Measurements from ENCODE around the gene MACF1. TPM values are rescaled to one million over a fixed set of nuclear protein-coding genes. Genes with fewer than 3 reads are reported as not detected.

MACF1 gene
- total RNA-seq, 1 experiment from 2014 or later = 190 TPM

DNA sequence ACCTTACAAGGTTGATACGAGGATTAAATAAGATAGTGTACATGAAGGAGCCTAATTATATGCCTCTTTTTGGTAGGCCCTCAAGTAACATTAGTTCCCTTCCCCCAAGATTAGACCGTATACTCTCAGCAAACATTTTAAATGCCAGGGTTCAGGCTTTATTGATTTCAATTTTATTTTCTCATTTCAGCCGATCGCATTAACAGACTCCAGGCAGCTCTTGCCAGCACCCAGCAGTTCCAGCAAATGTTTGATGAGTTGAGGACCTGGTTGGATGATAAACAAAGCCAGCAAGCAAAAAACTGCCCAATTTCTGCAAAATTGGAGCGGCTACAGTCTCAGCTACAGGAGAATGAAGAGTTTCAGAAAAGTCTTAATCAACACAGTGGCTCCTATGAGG, 182.5 kb downstream of the MACF1 start:
- no peak overlapping the region for H3K9ac ChIP-seq (ENCODE audit: extremely low read depth, insufficient read length, low read length)
- H3K4ac ChIP-seq (ENCODE audit: low read depth, low read length) = no peak overlapping the region
- no peak overlapping the region for H3K18ac ChIP-seq (ENCODE audit: insufficient read length, low read depth, low read length)
- no peaks in the 10 kb centered on the region; the same call in 1 of the 2 replicates for H3K79me2 ChIP-seq (ENCODE audit: insufficient read depth, low read length)
- H4K91ac ChIP-seq (ENCODE audit: insufficient read length, low read depth, low read length) = no peak overlapping the region
- Mint-ChIP-seq H3K27me3 (ENCODE audit: low read depth) (no peaks in the 10 kb centered on the region), H3K4me1 (peaks cover 9 to 10% of the 10 kb centered on the region in 2 experiments), H3K9me3 (no peaks in the 10 kb centered on the region), H3K36me3 (ENCODE audit: insufficient read depth in 1 of 3, low read depth in 3 of 3) (peaks cover 34 to 84% (median 65%) of the 10 kb centered on the region in 3 experiments; a peak in 6 of 7 replicates), H3K4me3 (no peak overlapping the region), H3K27ac (no peak overlapping the region; a peak in 1 of 7 replicates)
- no peaks in the 10 kb centered on the region for H3K9me3 ChIP-seq (ENCODE audit: control insufficient read depth, low read depth, low read length)
- peaks cover 3% of the 10 kb centered on the region; the same call in 1 of the 2 replicates for H3K4me1 ChIP-seq (ENCODE audit: insufficient read depth, low read length)
- no peak overlapping the region for H2AFZ ChIP-seq (ENCODE audit: low read length)
- no peak overlapping the region for H3K23ac ChIP-seq (ENCODE audit: insufficient read length, low read depth, low read length)
- DNase-seq = no peak
- no peak overlapping the region for H3T11ph ChIP-seq (ENCODE audit: low read length)
- no peak overlapping the region for H2BK20ac ChIP-seq (ENCODE audit: low read depth, low read length, poor library complexity, severe bottlenecking)
- no peak overlapping the region for H4K8ac ChIP-seq (replicated peaks; ENCODE audit: insufficient read length, low read depth, low read length)
- peaks cover 3% of the 10 kb centered on the region for H3K79me1 ChIP-seq (ENCODE audit: insufficient read depth, low read depth, low read length, poor library complexity, severe bottlenecking)
- H2BK15ac ChIP-seq (ENCODE audit: low read depth, low read length) = no peak overlapping the region
- H3K56ac ChIP-seq (ENCODE audit: insufficient read length, low read depth, low read length) = no peak overlapping the region
- no peak overlapping the region for H3K14ac ChIP-seq (ENCODE audit: insufficient read depth, low read length)
- no peak overlapping the region for H2BK5ac ChIP-seq (ENCODE audit: insufficient read length, low read length)
- TF ChIP-seq, protein P1, sequence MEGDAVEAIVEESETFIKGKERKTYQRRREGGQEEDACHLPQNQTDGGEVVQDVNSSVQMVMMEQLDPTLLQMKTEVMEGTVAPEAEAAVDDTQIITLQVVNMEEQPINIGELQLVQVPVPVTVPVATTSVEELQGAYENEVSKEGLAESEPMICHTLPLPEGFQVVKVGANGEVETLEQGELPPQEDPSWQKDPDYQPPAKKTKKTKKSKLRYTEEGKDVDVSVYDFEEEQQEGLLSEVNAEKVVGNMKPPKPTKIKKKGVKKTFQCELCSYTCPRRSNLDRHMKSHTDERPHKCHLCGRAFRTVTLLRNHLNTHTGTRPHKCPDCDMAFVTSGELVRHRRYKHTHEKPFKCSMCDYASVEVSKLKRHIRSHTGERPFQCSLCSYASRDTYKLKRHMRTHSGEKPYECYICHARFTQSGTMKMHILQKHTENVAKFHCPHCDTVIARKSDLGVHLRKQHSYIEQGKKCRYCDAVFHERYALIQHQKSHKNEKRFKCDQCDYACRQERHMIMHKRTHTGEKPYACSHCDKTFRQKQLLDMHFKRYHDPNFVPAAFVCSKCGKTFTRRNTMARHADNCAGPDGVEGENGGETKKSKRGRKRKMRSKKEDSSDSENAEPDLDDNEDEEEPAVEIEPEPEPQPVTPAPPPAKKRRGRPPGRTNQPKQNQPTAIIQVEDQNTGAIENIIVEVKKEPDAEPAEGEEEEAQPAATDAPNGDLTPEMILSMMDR (conservative IDR thresholded peaks at IDR 0.05) = no peak
- no peak overlapping the region for H2BK120ac ChIP-seq (ENCODE audit: low read depth, low read length, poor library complexity, severe bottlenecking)
- H2AK5ac ChIP-seq (ENCODE audit: insufficient read length, low read length) = no peak overlapping the region
- peaks cover 4% of the 10 kb centered on the region for H4K20me1 ChIP-seq (ENCODE audit: control insufficient read depth, insufficient read depth, insufficient read length)
- no CpG with 5 or more reads among the region's 5 CpGs for WGBS (ENCODE audit: extremely low coverage, insufficient read length, low lambda C conversion rate)
- peaks cover 2% of the 10 kb centered on the region; the same call in 1 of the 2 replicates for H3K27me3 ChIP-seq (ENCODE audit: insufficient read depth, low read length)
- H2BK12ac ChIP-seq (ENCODE audit: insufficient read length, low read depth, low read length) = no peak overlapping the region
- H4K5ac ChIP-seq (ENCODE audit: insufficient read length, low read depth, low read length) = no peak overlapping the region
- no peaks in the 10 kb centered on the region for H3K23me2 ChIP-seq (ENCODE audit: insufficient read length, low read depth, low read length, poor library complexity, severe bottlenecking)
- H3K27ac ChIP-seq (ENCODE audit: insufficient read length, low read depth, low read length) = no peak overlapping the region
- H3K4me2 ChIP-seq (ENCODE audit: insufficient read depth, insufficient read length, low read length) = no peak overlapping the region
